Ectodermal cell (in vitro differentiated cells): ENCODE results near the gene M6PR.

ENCODE experiments used
- H3K27ac ChIP-seq: 2 replicates; pipeline ENCODE4 v1.7.0; 2013; ENCODE audit warnings: mild to moderate bottlenecking, low read depth, low read length; ENCODE audit not compliant: insufficient read depth, poor library complexity, severe bottlenecking
- H3K27me3 ChIP-seq: 2 replicates; pipeline ENCODE4 v1.7.0; 2013; ENCODE audit warnings: mild to moderate bottlenecking, low read length; ENCODE audit not compliant: insufficient read depth, control insufficient read depth, poor library complexity, severe bottlenecking
- H3K36me3 ChIP-seq: one replicate; pipeline ENCODE4 v1.7.0; 2013; ENCODE audit warnings: low read length; ENCODE audit not compliant: control insufficient read depth, insufficient read depth
- H3K4me1 ChIP-seq: one replicate; pipeline ENCODE4 v1.7.0; 2013; ENCODE audit warnings: low read length; ENCODE audit not compliant: control insufficient read depth, insufficient read depth
- H3K4me3 ChIP-seq: 2 replicates; pipeline ENCODE4 v1.7.0; 2013; ENCODE audit warnings: low read depth, low read length, control low read depth; ENCODE audit not compliant: insufficient read depth
- H3K9me3 ChIP-seq: 2 replicates; pipeline ENCODE4 v1.7.0; 2013; ENCODE audit warnings: mild to moderate bottlenecking, low read length, moderate library complexity; ENCODE audit not compliant: control insufficient read depth
- WGBS, 2 experiments: methylation state at CpG; one replicate each; pipeline ENCODE4 v1.1.7; 2013; ENCODE audit warnings: missing lambda C conversion rate in 2 of 2; 5-methylcytosine and 5-hydroxymethylcytosine counted together

M6PR gene

GRCh38 chr12:8980137-8980536, 30.7 kb upstream of the M6PR start:
- H3K36me3 ChIP-seq: no peaks in the 10 kb centered on the region
- no peak overlapping the region for H3K4me3 ChIP-seq
- no peaks in the 10 kb centered on the region for H3K4me1 ChIP-seq
- H3K27ac ChIP-seq: no peak overlapping the region
- WGBS, 2 experiments: 89 to 96% methylated on average over 3 of the region's 3 CpGs
- no peaks in the 10 kb centered on the region for H3K27me3 ChIP-seq
- H3K9me3 ChIP-seq: no peaks in the 10 kb centered on the region

GRCh38 chr12:8970432-8970831, 21.0 kb upstream of the M6PR start:
- WGBS, 2 experiments: 100% methylated on average over 1 of the region's 1 CpG
- no peak overlapping the region for H3K27ac ChIP-seq
- no peak overlapping the region for H3K4me3 ChIP-seq
- H3K9me3 ChIP-seq: peaks cover 6% of the 10 kb centered on the region
- H3K27me3 ChIP-seq: no peaks in the 10 kb centered on the region
- H3K36me3 ChIP-seq: no peaks in the 10 kb centered on the region
- no peaks in the 10 kb centered on the region for H3K4me1 ChIP-seq

- Histone ChIP-seq H3K27ac (no peak overlapping the region), H3K27me3 (no peaks in the 10 kb centered on the region), H3K9me3 (peaks cover 6% of the 10 kb centered on the region), H3K36me3 (no peaks in the 10 kb centered on the region), H3K4me1 (no peaks in the 10 kb centered on the region), H3K4me3 (no peak overlapping the region)
- WGBS, 2 experiments: 90 to 98% methylated on average over 2 of the region's 2 CpGs
Measured at GRCh38 chr12:8969861-8970411, 20.5 kb upstream of the M6PR start.

- Histone ChIP-seq H3K27ac (no peak overlapping the region), H3K4me1 (no peaks in the 10 kb centered on the region), H3K27me3 (no peaks in the 10 kb centered on the region), H3K9me3 (peaks cover 6% of the 10 kb centered on the region), H3K36me3 (no peaks in the 10 kb centered on the region), H3K4me3 (no peak overlapping the region)
Measured at GRCh38 chr12:8968761-8969160, 19.3 kb upstream of the M6PR start.

- H3K9me3 ChIP-seq: no peaks in the 10 kb centered on the region
Measured at GRCh38 chr12:8960176-8960575, 10.7 kb upstream of the M6PR start.

GRCh38 chr12:8958066-8958465, 8.6 kb upstream of the M6PR start:
- Histone ChIP-seq H3K36me3 (peaks cover 3% of the 10 kb centered on the region), H3K27me3 (no peaks in the 10 kb centered on the region), H3K9me3 (no peaks in the 10 kb centered on the region), H3K27ac (no peak overlapping the region), H3K4me1 (no peaks in the 10 kb centered on the region), H3K4me3 (no peak overlapping the region)
- WGBS, 2 experiments: no CpG with 5 or more reads among the region's 2 CpGs

More at GRCh38 chr12:8960176-8960575, 10.7 kb upstream of the M6PR start:
- no peak overlapping the region for H3K4me3 ChIP-seq
- no peaks in the 10 kb centered on the region for H3K27me3 ChIP-seq
- H3K27ac ChIP-seq: no peak overlapping the region
- 94 to 95% methylated on average over 2 of the region's 2 CpGs for WGBS, 2 experiments
- no peaks in the 10 kb centered on the region for H3K4me1 ChIP-seq
- H3K36me3 ChIP-seq: no peaks in the 10 kb centered on the region

GRCh38 chr12:8957561-8957960, 8.1 kb upstream of the M6PR start:
- no peak overlapping the region for H3K4me3 ChIP-seq
- no peak overlapping the region for H3K27ac ChIP-seq
- no peaks in the 10 kb centered on the region for H3K4me1 ChIP-seq
- no peaks in the 10 kb centered on the region for H3K9me3 ChIP-seq
- no peaks in the 10 kb centered on the region for H3K27me3 ChIP-seq
- 93 to 98% methylated on average over 4 of the region's 4 CpGs for whole genome bisulfite sequencing, 2 experiments
- peaks cover 7% of the 10 kb centered on the region for H3K36me3 ChIP-seq

GRCh38 chr12:8956772-8957171, 7.3 kb upstream of the M6PR start:
- 94 to 96% methylated on average over 7 of the region's 7 CpGs for WGBS, 2 experiments
- peaks cover 7% of the 10 kb centered on the region for H3K36me3 ChIP-seq
- no peaks in the 10 kb centered on the region for H3K27me3 ChIP-seq
- no peaks in the 10 kb centered on the region for H3K9me3 ChIP-seq
- H3K4me3 ChIP-seq: no peak overlapping the region
- no peak overlapping the region for H3K27ac ChIP-seq
- H3K4me1 ChIP-seq: no peaks in the 10 kb centered on the region

- H3K4me3 ChIP-seq: no peak overlapping the region
- H3K36me3 ChIP-seq: peaks cover 7% of the 10 kb centered on the region
- no peaks in the 10 kb centered on the region for H3K27me3 ChIP-seq
- no peak overlapping the region for H3K27ac ChIP-seq
- no peaks in the 10 kb centered on the region for H3K9me3 ChIP-seq
- H3K4me1 ChIP-seq: no peaks in the 10 kb centered on the region
- 91% methylated on average over 15 of the region's 15 CpGs for WGBS, 2 experiments
Measured at GRCh38 chr12:8956073-8956472, 6.6 kb upstream of the M6PR start.

- peaks cover 7% of the 10 kb centered on the region for H3K36me3 ChIP-seq
- no peaks in the 10 kb centered on the region for H3K27me3 ChIP-seq
- no peak overlapping the region for H3K27ac ChIP-seq
- 92 to 96% methylated on average over 8 of the region's 8 CpGs for WGBS, 2 experiments
- no peak overlapping the region for H3K4me3 ChIP-seq
- no peaks in the 10 kb centered on the region for H3K4me1 ChIP-seq
- no peaks in the 10 kb centered on the region for H3K9me3 ChIP-seq
Measured at GRCh38 chr12:8953773-8954402, 4.4 kb upstream of the M6PR start.
